Ramos (cell line): ENCODE measurements around the gene NPIPB2.

Source experiments
- in situ Hi-C: fragments of 300-500 bp; cut with MboI; formaldehyde crosslinking; loops from one replicate; pipeline ENCODE4 v1.14.3; 2022; ENCODE audit warnings: low sequenced_read_pairs; ENCODE audit not compliant: unreplicated experiment

NPIPB2 gene

GRCh38 chr16:11909653-11910545 lies 31.9 kb downstream of the NPIPB2 start:
- in situ Hi-C loops: no loop called here

GRCh38 chr16:11907160-11907970 lies 34.5 kb downstream of the NPIPB2 start:
- in situ Hi-C loops: no loop called here

- in situ Hi-C loops: no loop called here
Measured at GRCh38 chr16:11903906-11904305, 37.9 kb downstream of the NPIPB2 start.

- in situ Hi-C loops: no loop called here
Measured at GRCh38 chr16:11901091-11901490, 40.8 kb downstream of the NPIPB2 start.

- in situ Hi-C loops: loop anchor here (10.0 kb wide), 1 partner anchor 58 kb away; no protein-coding TSS in a partner anchor
Measured at GRCh38 chr16:11896486-11897176, 45.2 kb downstream of the NPIPB2 start.

- in situ Hi-C loops: loop anchor here (10.0 kb wide), 1 partner anchor 61 kb away; no protein-coding TSS in a partner anchor
Measured at GRCh38 chr16:11893571-11893970, 48.3 kb downstream of the NPIPB2 start.

- in situ Hi-C loops: loop anchor here (10.0 kb wide), 1 partner anchor 62 kb away; no protein-coding TSS in a partner anchor
Measured at GRCh38 chr16:11892761-11893160, 49.1 kb downstream of the NPIPB2 start.

GRCh38 chr16:11890231-11890965 lies 51.4 kb downstream of the NPIPB2 start:
- in situ Hi-C loops: loop anchor here (10.0 kb wide), 1 partner anchor 64 kb away; no protein-coding TSS in a partner anchor

- in situ Hi-C loops: no loop called here
Measured at GRCh38 chr16:11886881-11887280, 55.0 kb downstream of the NPIPB2 start.

- in situ Hi-C loops: no loop called here
Measured at GRCh38 chr16:11884035-11884434, 57.8 kb downstream of the NPIPB2 start.

GRCh38 chr16:11880007-11880406 lies 61.8 kb downstream of the NPIPB2 start:
- in situ Hi-C loops: no loop called here

GRCh38 chr16:11877374-11877773 lies 64.5 kb downstream of the NPIPB2 start:
- in situ Hi-C loops: no loop called here
